ENCODE measurements around the gene FER1L5. TPM values are rescaled to one million over a fixed set of nuclear protein-coding genes. Genes with fewer than 3 reads are reported as not detected.

FER1L5 gene
- not detected for polyA plus RNA-seq (2012; ENCODE audit: low read depth, missing spikeins)

DNA sequence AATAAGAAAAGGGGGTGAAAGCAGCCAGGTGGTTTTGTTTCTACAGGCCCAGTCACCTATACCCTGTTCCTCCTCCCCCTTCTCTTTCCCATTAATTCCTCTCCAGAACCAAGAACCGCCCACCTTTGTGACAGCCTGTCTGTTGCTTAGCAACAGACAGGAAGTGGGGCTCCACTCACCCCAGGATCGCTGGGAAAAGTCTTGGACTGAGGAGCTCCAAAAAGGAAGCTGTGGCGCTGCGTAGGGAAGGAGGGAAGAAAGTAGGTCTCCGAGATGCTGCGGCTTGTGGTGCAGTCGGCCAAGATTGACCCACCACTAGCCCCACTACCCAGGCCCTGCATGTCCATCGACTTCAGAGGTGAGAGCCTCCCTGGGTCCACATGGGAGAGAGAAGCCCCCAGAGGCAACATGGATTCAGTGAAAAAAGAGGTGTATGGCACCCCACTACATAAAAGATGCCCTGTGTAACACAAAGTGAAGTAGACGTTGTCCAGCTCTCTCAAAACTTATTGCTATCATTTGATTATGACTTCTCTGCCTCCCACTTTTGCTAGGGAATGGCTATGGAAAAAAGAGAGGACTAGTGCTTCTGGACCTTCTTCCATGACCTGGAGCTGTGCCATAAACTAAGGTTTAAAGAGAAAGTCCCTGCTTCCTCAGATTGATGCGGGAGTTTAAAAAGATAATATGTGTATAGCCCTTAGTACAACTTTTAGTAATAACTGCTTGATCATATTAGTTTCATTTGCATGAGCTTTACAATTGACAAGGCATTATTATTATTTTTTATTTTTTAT is at the start of gene FER1L5:
TSS of gene FER1L5 (plus strand) at position 201 of the 797 bp plus-strand sequence. CDS start at position 274, 73 bp downstream.
- TF ChIP-seq POLR2AphosphoS5 (IDR thresholded peaks at IDR 0.05; ENCODE audit: low read depth, low read length) (no peak), TAF1 (IDR thresholded peaks at IDR 0.05; ENCODE audit: low read depth, low read length) (no peak), POLR2A (IDR thresholded peaks at IDR 0.05; ENCODE audit: low read depth, low read length) (no peak), POU2F2 (IDR thresholded peaks at IDR 0.05; ENCODE audit: low read depth, low read length) (no peak), PAX5 (IDR thresholded peaks at IDR 0.05; ENCODE audit: insufficient read depth, low read length, severe bottlenecking) (no peak), SPI1 (IDR thresholded peaks at IDR 0.05; ENCODE audit: low read depth, low read length) (no peak)
- no peak for DNase-seq (ENCODE audit: insufficient read length, low spot score)
- FAIRE-seq, result no peak

DNA sequence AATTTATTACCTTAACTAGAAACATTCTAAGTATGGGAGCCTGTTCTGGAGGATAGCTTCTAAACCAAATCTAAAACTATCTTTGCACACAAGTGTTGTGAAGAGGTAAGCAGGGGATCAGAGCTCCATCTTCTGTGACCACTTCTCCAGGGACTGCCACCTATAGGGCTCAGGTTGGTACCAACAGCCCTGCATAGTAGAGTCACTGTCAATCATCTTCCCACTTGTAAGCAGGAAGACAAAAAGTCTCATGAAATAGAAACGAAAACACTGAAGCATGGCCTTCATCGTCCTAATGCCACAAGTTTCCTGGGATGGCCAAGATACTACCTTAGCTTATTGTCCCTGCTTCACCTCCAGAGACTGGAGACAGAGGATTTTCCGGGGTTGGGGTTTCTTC is 48.3 kb upstream of the FER1L5 start:
- DNase-seq (ENCODE audit: insufficient read length, low spot score) (no peak), FAIRE-seq (no peak)
- TF ChIP-seq POLR2A (IDR thresholded peaks at IDR 0.05; ENCODE audit: low read depth, low read length) (no peak), POLR2AphosphoS5 (IDR thresholded peaks at IDR 0.05; ENCODE audit: low read depth, low read length) (no peak), POU2F2 (IDR thresholded peaks at IDR 0.05; ENCODE audit: low read depth, low read length) (no peak), PAX5 (IDR thresholded peaks at IDR 0.05; ENCODE audit: insufficient read depth, low read length, severe bottlenecking) (no peak), SPI1 (IDR thresholded peaks at IDR 0.05; ENCODE audit: low read depth, low read length) (no peak)

DNA sequence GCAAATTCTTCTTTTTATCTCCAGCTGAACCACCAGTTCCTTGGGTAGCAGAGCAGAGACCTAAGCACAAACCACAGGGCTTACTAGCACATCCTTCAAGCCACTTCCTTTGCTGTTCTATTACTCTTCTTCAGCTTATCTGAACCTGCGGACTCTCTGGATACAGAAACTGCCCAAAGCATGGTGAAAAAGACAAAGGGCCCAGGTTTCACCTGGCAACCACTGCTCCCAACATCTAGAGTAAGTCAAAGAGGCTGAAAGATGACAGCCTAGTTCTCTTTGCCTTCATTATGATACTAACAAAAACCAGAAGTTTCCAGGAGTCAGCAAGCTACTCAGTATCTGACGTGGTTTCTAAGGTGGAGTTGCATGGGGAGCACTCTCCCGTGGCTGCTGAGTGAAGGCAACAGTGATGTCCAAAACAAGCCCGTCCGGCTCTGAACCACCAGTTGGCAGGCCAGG is 47.8 kb upstream of the FER1L5 start:
- TF ChIP-seq POLR2A (IDR thresholded peaks at IDR 0.05; ENCODE audit: low read depth, low read length) (no peak), POLR2AphosphoS5 (IDR thresholded peaks at IDR 0.05; ENCODE audit: low read depth, low read length) (no peak), TAF1 (IDR thresholded peaks at IDR 0.05; ENCODE audit: low read depth, low read length) (no peak), PAX5 (IDR thresholded peaks at IDR 0.05; ENCODE audit: insufficient read depth, low read length, severe bottlenecking) (no peak), POU2F2 (IDR thresholded peaks at IDR 0.05; ENCODE audit: low read depth, low read length) (no peak), SPI1 (IDR thresholded peaks at IDR 0.05; ENCODE audit: low read depth, low read length) (no peak)
- FAIRE-seq, result no peak
- no peak for DNase-seq (ENCODE audit: insufficient read length, low spot score)

DNA sequence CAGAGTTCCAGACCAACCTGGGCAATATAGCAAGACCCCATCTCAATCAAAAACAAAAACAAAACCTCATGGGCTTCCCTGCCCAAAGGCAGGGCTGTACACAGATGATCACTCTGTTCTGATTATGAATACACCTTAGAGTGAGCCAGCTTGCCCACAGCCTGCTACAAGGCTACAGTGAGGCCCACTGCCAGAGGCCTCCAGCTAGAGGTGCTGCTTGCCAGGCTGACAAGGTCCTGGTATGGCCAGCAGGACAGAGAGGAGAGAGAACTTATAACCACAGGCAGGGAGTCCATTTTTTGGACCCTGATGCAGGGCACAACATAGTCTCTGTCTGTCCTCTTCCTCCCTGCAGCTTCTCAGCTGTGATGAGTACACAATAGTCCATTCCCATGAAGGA is 46.0 kb upstream of the FER1L5 start:
- FAIRE-seq (no peak), DNase-seq (ENCODE audit: insufficient read length, low spot score) (no peak)
- TF ChIP-seq PAX5 (IDR thresholded peaks at IDR 0.05; ENCODE audit: insufficient read depth, low read length, severe bottlenecking) (no peak), POLR2AphosphoS5 (IDR thresholded peaks at IDR 0.05; ENCODE audit: low read depth, low read length) (no peak), POU2F2 (IDR thresholded peaks at IDR 0.05; ENCODE audit: low read depth, low read length) (no peak), SPI1 (IDR thresholded peaks at IDR 0.05; ENCODE audit: low read depth, low read length) (no peak), POLR2A (IDR thresholded peaks at IDR 0.05; ENCODE audit: low read depth, low read length) (no peak), TAF1 (IDR thresholded peaks at IDR 0.05; ENCODE audit: low read depth, low read length) (no peak)

DNA sequence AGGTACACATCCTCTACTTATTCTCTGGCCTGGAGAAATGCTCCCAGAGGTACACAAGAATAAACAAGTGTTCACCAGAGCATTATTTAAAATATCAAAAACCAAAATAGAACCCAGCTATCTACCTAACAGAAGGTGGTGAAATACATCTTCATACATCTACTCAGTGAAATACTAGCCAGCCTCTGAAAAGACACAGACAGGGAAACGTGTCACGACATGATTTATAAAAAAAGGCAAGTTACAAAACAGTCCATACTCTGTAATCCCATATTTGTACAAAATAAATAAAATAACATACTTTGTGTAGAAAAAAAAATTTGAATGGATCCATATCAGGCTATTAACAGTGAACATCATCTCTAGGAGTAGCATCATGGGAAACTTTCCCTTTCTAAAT is 42.6 kb upstream of the FER1L5 start:
- no peak for TF ChIP-seq PAX5 (IDR thresholded peaks at IDR 0.05; ENCODE audit: insufficient read depth, low read length, severe bottlenecking)
- no peak for TF ChIP-seq POLR2A (IDR thresholded peaks at IDR 0.05; ENCODE audit: low read depth, low read length)
- TF ChIP-seq TAF1 (IDR thresholded peaks at IDR 0.05; ENCODE audit: low read depth, low read length), result no peak
- TF ChIP-seq SPI1 (IDR thresholded peaks at IDR 0.05; ENCODE audit: low read depth, low read length), result no peak
- no peak for TF ChIP-seq POU2F2 (IDR thresholded peaks at IDR 0.05; ENCODE audit: low read depth, low read length)
- no peak for TF ChIP-seq POLR2AphosphoS5 (IDR thresholded peaks at IDR 0.05; ENCODE audit: low read depth, low read length)
- no peak for DNase-seq (ENCODE audit: insufficient read length, low spot score)
- FAIRE-seq, result no peak

DNA sequence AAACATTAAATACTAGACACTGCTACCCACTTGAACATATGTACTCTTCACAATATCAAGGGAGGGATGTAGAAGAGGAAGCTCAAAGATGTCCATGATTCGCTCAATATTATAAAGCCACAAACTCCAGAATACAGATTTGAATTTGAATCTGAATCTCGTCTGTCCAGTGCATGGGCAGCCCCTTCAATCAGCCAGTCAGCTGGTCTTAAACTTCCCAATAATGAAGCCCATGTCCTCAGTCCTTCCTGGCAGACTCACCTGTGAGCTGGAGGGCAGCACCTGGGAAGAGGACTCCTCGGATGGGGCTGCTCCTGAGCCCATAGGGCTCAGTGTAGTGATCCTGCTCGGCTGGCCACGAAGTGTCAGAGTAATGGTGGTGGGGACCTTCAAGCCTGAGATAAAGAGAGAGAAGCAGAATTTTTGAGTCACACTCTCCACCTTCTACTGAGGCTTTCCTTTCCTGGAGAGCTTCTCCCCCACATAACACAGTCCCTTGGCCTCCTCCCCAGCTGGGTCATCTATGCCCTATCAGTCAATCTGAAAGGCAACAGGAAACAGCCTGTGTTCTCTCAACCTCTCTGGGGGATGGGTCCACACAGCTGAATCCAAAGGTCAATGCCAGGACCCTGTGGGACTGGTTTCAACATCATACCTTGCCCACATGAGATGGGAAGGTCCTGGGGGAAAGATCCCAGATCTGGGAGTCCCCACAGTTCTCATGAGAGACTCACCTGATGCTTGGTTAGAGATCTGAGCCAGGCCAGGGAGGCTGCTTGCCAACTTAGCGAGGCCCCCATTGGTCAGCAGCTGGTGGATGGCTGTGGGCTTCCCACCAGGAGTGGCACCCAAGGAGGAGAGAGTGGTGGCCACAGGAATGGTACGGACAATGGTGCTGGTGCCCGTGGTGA is 40.9 kb upstream of the FER1L5 start:
- no peak for FAIRE-seq
- no peak for TF ChIP-seq PAX5 (IDR thresholded peaks at IDR 0.05; ENCODE audit: insufficient read depth, low read length, severe bottlenecking)
- TF ChIP-seq POLR2A (IDR thresholded peaks at IDR 0.05; ENCODE audit: low read depth, low read length), result no peak
- no peak for TF ChIP-seq POU2F2 (IDR thresholded peaks at IDR 0.05; ENCODE audit: low read depth, low read length)
- TF ChIP-seq SPI1 (IDR thresholded peaks at IDR 0.05; ENCODE audit: low read depth, low read length), result no peak
- TF ChIP-seq POLR2AphosphoS5 (IDR thresholded peaks at IDR 0.05; ENCODE audit: low read depth, low read length), result no peak
- no peak for TF ChIP-seq TAF1 (IDR thresholded peaks at IDR 0.05; ENCODE audit: low read depth, low read length)
- DNase-seq (ENCODE audit: insufficient read length, low spot score), result no peak

DNA sequence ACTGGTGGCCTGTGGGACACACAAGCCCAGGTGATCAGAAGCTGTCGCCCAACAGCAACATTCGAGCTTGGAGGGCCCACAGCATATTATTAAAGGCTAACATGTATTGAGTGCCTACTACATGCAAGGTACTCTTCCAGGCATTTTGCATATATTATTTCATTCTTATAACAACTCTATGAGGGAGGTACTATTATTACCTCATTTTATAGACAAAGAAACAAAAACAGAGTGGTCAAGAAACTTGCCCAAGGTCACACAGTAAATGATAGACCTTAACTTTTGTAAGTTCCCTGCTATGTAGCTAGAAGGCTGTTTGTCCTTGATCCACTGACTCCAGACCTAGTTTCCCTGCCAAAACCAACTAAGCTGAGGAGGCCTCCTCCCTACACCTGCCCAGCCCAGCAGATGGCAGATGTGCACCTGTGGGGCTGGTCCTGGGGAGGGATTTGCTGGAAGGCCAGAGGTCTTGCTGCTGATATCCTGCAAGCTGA is 40.2 kb upstream of the FER1L5 start:
- TF ChIP-seq PAX5 (IDR thresholded peaks at IDR 0.05; ENCODE audit: insufficient read depth, low read length, severe bottlenecking) (no peak), POLR2A (IDR thresholded peaks at IDR 0.05; ENCODE audit: low read depth, low read length) (no peak), POLR2AphosphoS5 (IDR thresholded peaks at IDR 0.05; ENCODE audit: low read depth, low read length) (no peak), POU2F2 (IDR thresholded peaks at IDR 0.05; ENCODE audit: low read depth, low read length) (no peak), SPI1 (IDR thresholded peaks at IDR 0.05; ENCODE audit: low read depth, low read length) (no peak), TAF1 (IDR thresholded peaks at IDR 0.05; ENCODE audit: low read depth, low read length) (no peak)
- FAIRE-seq (no peak), DNase-seq (ENCODE audit: insufficient read length, low spot score) (no peak)

DNA sequence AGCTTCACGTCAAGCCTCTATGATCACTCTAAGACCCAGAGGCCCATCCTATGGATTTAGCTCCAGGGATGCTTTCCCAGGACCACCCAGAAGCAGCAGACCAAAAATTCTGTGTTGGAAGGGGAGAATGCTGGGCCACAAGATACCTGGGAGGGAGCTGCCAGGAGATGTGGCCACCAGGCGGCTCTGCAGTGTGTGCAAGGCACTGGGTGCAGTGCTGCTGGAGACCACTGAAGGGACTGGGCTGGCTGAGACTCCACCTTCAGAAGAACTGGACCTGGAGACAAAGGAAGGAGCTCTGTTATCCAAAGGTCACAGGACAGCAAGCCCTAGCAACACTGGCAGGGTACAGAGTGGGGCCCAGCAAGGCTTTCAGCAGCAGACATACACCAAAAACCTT is 38.5 kb upstream of the FER1L5 start:
- DNase-seq (ENCODE audit: insufficient read length, low spot score), result no peak
- FAIRE-seq, result no peak
- TF ChIP-seq POLR2AphosphoS5 (IDR thresholded peaks at IDR 0.05; ENCODE audit: low read depth, low read length) (no peak), PAX5 (IDR thresholded peaks at IDR 0.05; ENCODE audit: insufficient read depth, low read length, severe bottlenecking) (no peak), POLR2A (IDR thresholded peaks at IDR 0.05; ENCODE audit: low read depth, low read length) (no peak), TAF1 (IDR thresholded peaks at IDR 0.05; ENCODE audit: low read depth, low read length) (no peak)

Measured in GM12891 (cell line).